Sigmoid colon (tissue), 7 donors: Measurements from ENCODE around the gene VAV3. TPM values are rescaled to one million over a fixed set of nuclear protein-coding genes. Genes with fewer than 3 reads are reported as not detected.
"Not testable (repeated sequence)": the region's sequence is repeated elsewhere in the genome, so short reads cannot be mapped to it uniquely, and the experiment has no call there.

Source experiments
- DNase-seq: peaks from one replicate; pipeline ENCODE4 v3.0.0-alpha.2; 2019
- H3K27ac ChIP-seq, 4 donors: fragments of 200-600 bp; sonication (generic); one replicate each; pipeline ENCODE4 v1.5.1; 2016 to 2019; ENCODE audit warnings: mild to moderate bottlenecking in 1 of 4
- H3K27me3 ChIP-seq, 3 donors: fragments of 200-600 bp; sonication (generic); one replicate each; pipeline ENCODE4 v1.5.1; 2019; ENCODE audit warnings: mild to moderate bottlenecking in 1 of 3
- H3K36me3 ChIP-seq, 4 donors: fragments of 200-600 bp; sonication (generic); one replicate each; pipeline ENCODE4 v1.5.1; 2016 to 2019
- H3K4me1 ChIP-seq, 4 donors: fragments of 200-600 bp; sonication (generic); one replicate each; pipeline ENCODE4 v1.5.1; 2017 to 2019
- H3K4me3 ChIP-seq, 4 donors: fragments of 200-600 bp; sonication (generic); one replicate each; pipeline ENCODE4 v1.5.1; 2017 to 2019; ENCODE audit warnings: mild to moderate bottlenecking in 2 of 4, moderate library complexity in 1 of 4
- H3K9me3 ChIP-seq, 4 donors: fragments of 200-600 bp in 3 of 4; sonication (generic) in 3 of 4; one replicate each; pipeline versions ENCODE4 v1.5.1 to v1.6.1; 2013 to 2019
- CTCF ChIP-seq, 4 experiments: fragments of 450-650 bp in 3 of 4; fragments of 200-600 bp in 1 of 4; IDR thresholded peaks; one replicate each; pipeline ENCODE4 v1.5.1; 2016 to 2019; ENCODE audit warnings: antibody characterized with exemption in 4 of 4, mild to moderate bottlenecking in 3 of 4, moderate library complexity in 2 of 4
- EP300 ChIP-seq, 4 donors: sonication (generic); formaldehyde crosslinking; IDR thresholded peaks; one replicate each; pipeline ENCODE4 v1.6.1; 2017; ENCODE audit warnings: antibody characterized with exemption in 4 of 4
- POLR2A ChIP-seq, 2 donors: fragments of 450-650 bp; IDR thresholded peaks; one replicate each; pipeline ENCODE4 v1.6.1; 2016; ENCODE audit warnings: antibody characterized with exemption in 2 of 2, mild to moderate bottlenecking in 2 of 2, moderate library complexity in 2 of 2
- POLR2AphosphoS5 ChIP-seq, 4 donors: sonication (generic); formaldehyde crosslinking; IDR thresholded peaks; one replicate each; pipeline ENCODE4 v1.6.1; 2017; ENCODE audit warnings: antibody characterized with exemption in 4 of 4
- WGBS, 2 donors: extraction: QIAGEN DNeasy Blood & Tissue Kit; methylation state at CpG; one replicate each; pipeline ENCODE4 v1.1.7; 2013; 5-methylcytosine and 5-hydroxymethylcytosine counted together
- intact Hi-C: fragments of 100-400 bp; cut with DNase I; formaldehyde crosslinking; loops from one replicate; pipeline ENCODE4 v1.15.1; 2023
- polyA plus RNA-seq, 3 donors: library from polyadenylated mRNA; stranded (reverse); fragments of 200-250 nt; gene quantifications; one replicate each; pipeline ENCODE4 v1.2.3, GENCODE V29; 2013
- total RNA-seq, 4 donors: library from RNA; depleted of rRNA; stranded (reverse); fragments of >200 nt; gene quantifications; one replicate each; pipeline ENCODE4 v1.1.0, GENCODE V29; 2016
- donor health status: healthy with polysubstance abuse.
- donor health status: Bipolar disorder and iron deficiency.
- donor health status: healthy.

VAV3 gene
- total and polyA plus RNA-seq, 7 donors: 3.5 to 72.1 (median 17.3) TPM

GRCh38 chr1:107727866-107728265, 237.1 kb downstream of the VAV3 start:
- Histone ChIP-seq H3K9me3 (no peaks in the 10 kb centered on the region), H3K27ac (no peak overlapping the region), H3K36me3 (no peaks in the 10 kb centered on the region), H3K4me3 (no peak overlapping the region), H3K4me1 (peaks cover 0 to 24% (median 9%) of the 10 kb centered on the region in 4 donors), H3K27me3 (no peaks in the 10 kb centered on the region)
- no peak for DNase-seq
- intact Hi-C loops: no loop called here
- WGBS, 2 donors: 93 to 95% methylated on average over 2 of the region's 2 CpGs
- TF ChIP-seq POLR2AphosphoS5 (IDR thresholded peaks at IDR 0.05) (no peak), POLR2A (IDR thresholded peaks at IDR 0.05) (no peak), EP300 (IDR thresholded peaks at IDR 0.05) (no peak), CTCF (IDR thresholded peaks at IDR 0.05) (no peak)

GRCh38 chr1:107726860-107727259, 238.1 kb downstream of the VAV3 start:
- DNase-seq: no peak
- TF ChIP-seq CTCF (IDR thresholded peaks at IDR 0.05) (no peak), POLR2AphosphoS5 (IDR thresholded peaks at IDR 0.05) (no peak), POLR2A (IDR thresholded peaks at IDR 0.05) (no peak), EP300 (IDR thresholded peaks at IDR 0.05) (no peak)
- Histone ChIP-seq H3K27me3 (no peaks in the 10 kb centered on the region), H3K4me1 (peaks cover 0 to 24% (median 9%) of the 10 kb centered on the region in 4 donors), H3K9me3 (no peaks in the 10 kb centered on the region), H3K36me3 (no peaks in the 10 kb centered on the region), H3K27ac (no peak overlapping the region), H3K4me3 (no peak overlapping the region)
- intact Hi-C loops: no loop called here
- WGBS, 2 donors: 95% methylated on average over 2 of the region's 2 CpGs

- intact Hi-C loops: loop anchor here (2.0 kb wide), 1 partner anchor 42 kb away; no protein-coding TSS in a partner anchor
Measured at GRCh38 chr1:107724648-107725047, 240.3 kb downstream of the VAV3 start.

GRCh38 chr1:107720210-107720609, 244.8 kb downstream of the VAV3 start:
- H3K4me3 ChIP-seq, H3K9me3 ChIP-seq, DNase-seq, intact Hi-C loops, H3K27ac ChIP-seq, H3K36me3 ChIP-seq, H3K27me3 ChIP-seq: not testable (repeated sequence)
- 94 to 97% methylated on average over 4 of the region's 4 CpGs for WGBS, 2 donors
- peaks cover 0 to 21% (median 9%) of the 10 kb centered on the region in 4 donors for H3K4me1 ChIP-seq

More at GRCh38 chr1:107724648-107725047, 240.3 kb downstream of the VAV3 start:
- Histone ChIP-seq H3K9me3 (no peaks in the 10 kb centered on the region), H3K36me3 (no peaks in the 10 kb centered on the region), H3K27me3 (no peaks in the 10 kb centered on the region), H3K4me3 (no peak overlapping the region), H3K4me1 (peaks cover 0 to 24% (median 9%) of the 10 kb centered on the region in 4 donors), H3K27ac (peak overlapping the region in 3 of 4 donors; percentile 36 to 65 (median 43))
- TF ChIP-seq POLR2A (IDR thresholded peaks at IDR 0.05) (no peak), POLR2AphosphoS5 (IDR thresholded peaks at IDR 0.05) (peak in 3 of 4 donors; percentile 17 to 69 (median 63)), CTCF (IDR thresholded peaks at IDR 0.05) (no peak), EP300 (IDR thresholded peaks at IDR 0.05) (no peak)
- 82 to 86% methylated on average over 1 of the region's 1 CpG for WGBS, 2 donors
- no peak for DNase-seq

- Histone ChIP-seq H3K4me3 (no peak overlapping the region), H3K36me3 (no peaks in the 10 kb centered on the region), H3K4me1 (no peaks in the 10 kb centered on the region), H3K27me3 (no peaks in the 10 kb centered on the region), H3K27ac (no peak overlapping the region), H3K9me3 (no peaks in the 10 kb centered on the region)
- intact Hi-C loops: no loop called here
- TF ChIP-seq POLR2A (IDR thresholded peaks at IDR 0.05): no peak
- TF ChIP-seq EP300 (IDR thresholded peaks at IDR 0.05): no peak
- no peak for TF ChIP-seq CTCF (IDR thresholded peaks at IDR 0.05)
- no peak for TF ChIP-seq POLR2AphosphoS5 (IDR thresholded peaks at IDR 0.05)
- DNase-seq: no peak
Measured at GRCh38 chr1:107710005-107710404, 255.0 kb downstream of the VAV3 start.
